Skeletal muscle tissue (tissue), 4 donors: ENCODE results near the gene SCRN2. TPM values are rescaled to one million over a fixed set of nuclear protein-coding genes. Genes with fewer than 3 reads are reported as not detected.

ENCODE experiments used
- H3K27ac ChIP-seq: one replicate; pipeline ENCODE4 v1.7.0; 2013; ENCODE audit warnings: mild to moderate bottlenecking, low read depth, low read length, inconsistent platforms
- H3K27me3 ChIP-seq, 3 donors: one replicate each; pipeline ENCODE4 v1.7.0; 2013; ENCODE audit warnings: low read length in 3 of 3; ENCODE audit not compliant: control insufficient read depth in 3 of 3, insufficient read depth in 3 of 3
- H3K36me3 ChIP-seq, 3 donors: one replicate each; pipeline ENCODE4 v1.7.0; 2013; ENCODE audit warnings: low read length in 3 of 3; ENCODE audit not compliant: control insufficient read depth in 3 of 3, insufficient read depth in 3 of 3
- H3K4me1 ChIP-seq, 3 donors: one replicate each; pipeline ENCODE4 v1.7.0; 2013; ENCODE audit warnings: low read length in 3 of 3, mild to moderate bottlenecking in 3 of 3; ENCODE audit not compliant: control insufficient read depth in 3 of 3, insufficient read depth in 3 of 3
- H3K4me3 ChIP-seq, 3 donors: one replicate each; pipeline ENCODE4 v1.7.0; 2013; ENCODE audit warnings: low read length in 3 of 3
- H3K9ac ChIP-seq, 3 donors: one replicate each; pipeline ENCODE4 v1.7.0; 2013; ENCODE audit warnings: low read length in 3 of 3, mild to moderate bottlenecking in 3 of 3, moderate library complexity in 2 of 3, low read depth in 1 of 3
- H3K9me3 ChIP-seq, 3 donors: one replicate each; pipeline ENCODE4 v1.7.0; 2013; ENCODE audit warnings: low read length in 3 of 3; ENCODE audit not compliant: control insufficient read depth in 3 of 3
- total RNA-seq: library from RNA; depleted of rRNA; stranded (reverse); fragments of >200 nt; gene quantifications from one replicate; pipeline ENCODE4 v1.2.3, GENCODE V29; 2014
- donor health status: Osteomylitis.

SCRN2 gene
- total RNA-seq, 1 donor from 2014 or later = 29.2 TPM

DNA sequence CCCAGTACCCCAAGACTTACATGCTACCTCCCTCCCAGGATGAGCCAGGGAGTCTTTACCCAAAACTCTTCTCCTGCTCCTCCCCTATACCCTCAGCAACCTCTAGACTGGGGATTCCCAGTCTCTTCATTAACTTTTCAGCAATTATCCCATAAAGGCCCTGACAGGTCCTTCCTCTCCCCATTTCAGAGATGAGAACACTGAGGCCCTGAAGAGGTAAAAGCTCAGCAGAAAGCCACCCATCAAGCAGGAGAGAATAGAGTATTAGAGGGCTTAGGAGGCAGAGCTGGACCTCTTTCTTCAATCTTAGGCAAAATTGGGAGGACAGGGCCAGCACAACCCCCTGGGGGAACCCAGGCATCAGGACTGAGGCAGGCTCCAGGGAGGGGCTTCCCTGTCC lies 15.8 kb upstream of the SCRN2 start:
- H3K27ac ChIP-seq = no peak overlapping the region
- peaks cover 0 to 8% (median under 1%) of the 10 kb centered on the region in 3 donors for H3K4me1 ChIP-seq
- H3K9me3 ChIP-seq = no peaks in the 10 kb centered on the region
- H3K27me3 ChIP-seq = peaks cover 63 to 78% (median 75%) of the 10 kb centered on the region in 3 donors
- no peaks in the 10 kb centered on the region for H3K36me3 ChIP-seq
- no peak overlapping the region for H3K4me3 ChIP-seq
- H3K9ac ChIP-seq = no peak overlapping the region

DNA sequence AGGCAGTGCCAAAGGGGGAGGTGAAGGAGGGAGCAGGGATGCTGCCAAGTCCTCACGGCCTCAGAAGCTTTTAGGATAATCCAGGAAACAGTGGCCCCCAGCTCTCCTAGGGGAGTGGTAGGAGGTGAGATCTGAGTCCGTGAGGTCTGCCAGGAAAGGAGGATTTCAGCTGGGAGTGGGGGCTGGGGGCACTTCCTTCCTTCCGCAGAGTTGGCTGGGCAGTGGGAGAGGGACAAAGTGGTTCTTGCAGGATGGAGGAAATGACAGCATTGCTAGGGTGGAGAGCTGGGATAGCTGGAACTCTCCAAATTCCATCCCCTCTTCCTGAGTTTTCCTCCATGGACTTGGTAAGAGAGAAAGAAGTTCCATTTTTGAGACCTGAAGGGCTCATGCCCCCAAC lies 14.7 kb upstream of the SCRN2 start:
- peaks cover 3 to 11% (median 5%) of the 10 kb centered on the region in 3 donors for H3K4me1 ChIP-seq
- H3K36me3 ChIP-seq = no peaks in the 10 kb centered on the region
- H3K27me3 ChIP-seq = peaks cover 67 to 80% (median 79%) of the 10 kb centered on the region in 3 donors
- no peak overlapping the region for H3K4me3 ChIP-seq
- no peak overlapping the region for H3K9ac ChIP-seq
- H3K9me3 ChIP-seq = no peaks in the 10 kb centered on the region
- H3K27ac ChIP-seq = no peak overlapping the region

GRCh38 chr17:47853616-47854015 lies 12.5 kb upstream of the SCRN2 start:
- no peak overlapping the region for H3K27ac ChIP-seq
- no peak overlapping the region for H3K9ac ChIP-seq
- peaks cover 3 to 16% (median 7%) of the 10 kb centered on the region in 3 donors for H3K4me1 ChIP-seq
- no peak overlapping the region for H3K4me3 ChIP-seq
- H3K9me3 ChIP-seq = no peaks in the 10 kb centered on the region
- no peaks in the 10 kb centered on the region for H3K36me3 ChIP-seq
- H3K27me3 ChIP-seq = peaks cover 78 to 93% (median 81%) of the 10 kb centered on the region in 3 donors

DNA sequence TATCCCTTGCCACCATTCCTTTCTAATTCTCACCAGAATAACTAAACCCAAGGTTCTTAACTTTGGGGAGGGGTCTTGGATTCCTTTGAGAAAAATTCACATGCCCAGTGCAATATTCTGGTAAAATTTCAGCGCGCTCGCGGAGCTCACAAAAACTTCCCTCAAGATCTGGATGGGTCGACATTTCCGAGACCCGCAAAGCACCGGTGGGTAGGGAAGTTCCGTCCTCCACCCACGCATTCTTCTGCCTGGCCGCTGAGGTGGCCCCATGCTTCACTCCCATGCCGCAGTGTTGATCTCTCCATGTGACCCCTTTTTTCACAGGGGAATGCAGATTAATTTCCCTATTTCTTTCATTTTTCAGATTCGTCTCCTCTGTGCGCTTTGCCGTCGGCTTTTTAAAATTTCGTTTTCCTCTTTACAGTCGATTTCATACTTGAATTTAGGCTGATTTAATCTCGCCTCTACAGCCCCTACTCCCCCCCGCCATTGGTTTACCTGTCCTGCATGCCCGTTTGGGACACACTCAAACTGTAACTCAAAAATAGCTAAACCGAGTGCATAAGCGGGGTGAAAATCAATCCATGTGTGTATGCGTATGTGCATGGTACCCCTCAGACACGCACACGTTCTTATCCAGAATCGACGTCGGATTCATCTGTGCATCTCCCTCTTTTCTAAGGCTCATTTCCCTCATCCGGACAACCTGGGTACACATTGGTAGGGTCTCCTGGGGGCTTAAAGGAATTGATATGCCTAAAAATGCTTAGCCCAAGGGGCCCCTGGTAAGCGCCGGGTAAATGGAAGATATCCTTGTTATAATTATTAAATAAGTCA lies 11.3 kb upstream of the SCRN2 start:
- H3K36me3 ChIP-seq = no peaks in the 10 kb centered on the region
- H3K4me1 ChIP-seq = peaks cover 3 to 16% (median 7%) of the 10 kb centered on the region in 3 donors
- H3K4me3 ChIP-seq = no peak overlapping the region
- no peak overlapping the region for H3K27ac ChIP-seq
- H3K9ac ChIP-seq = no peak overlapping the region
- H3K27me3 ChIP-seq = peaks cover 87 to 97% (median 89%) of the 10 kb centered on the region in 3 donors
- no peaks in the 10 kb centered on the region for H3K9me3 ChIP-seq

GRCh38 chr17:47851764-47852112 lies 10.7 kb upstream of the SCRN2 start:
- H3K27ac ChIP-seq = no peak overlapping the region
- no peak overlapping the region for H3K9ac ChIP-seq
- H3K4me3 ChIP-seq = no peak overlapping the region
- H3K4me1 ChIP-seq = peaks cover 3 to 20% (median 7%) of the 10 kb centered on the region in 3 donors
- H3K27me3 ChIP-seq = peaks cover 87 to 97% (median 90%) of the 10 kb centered on the region in 3 donors
- H3K36me3 ChIP-seq = no peaks in the 10 kb centered on the region
- no peaks in the 10 kb centered on the region for H3K9me3 ChIP-seq

DNA sequence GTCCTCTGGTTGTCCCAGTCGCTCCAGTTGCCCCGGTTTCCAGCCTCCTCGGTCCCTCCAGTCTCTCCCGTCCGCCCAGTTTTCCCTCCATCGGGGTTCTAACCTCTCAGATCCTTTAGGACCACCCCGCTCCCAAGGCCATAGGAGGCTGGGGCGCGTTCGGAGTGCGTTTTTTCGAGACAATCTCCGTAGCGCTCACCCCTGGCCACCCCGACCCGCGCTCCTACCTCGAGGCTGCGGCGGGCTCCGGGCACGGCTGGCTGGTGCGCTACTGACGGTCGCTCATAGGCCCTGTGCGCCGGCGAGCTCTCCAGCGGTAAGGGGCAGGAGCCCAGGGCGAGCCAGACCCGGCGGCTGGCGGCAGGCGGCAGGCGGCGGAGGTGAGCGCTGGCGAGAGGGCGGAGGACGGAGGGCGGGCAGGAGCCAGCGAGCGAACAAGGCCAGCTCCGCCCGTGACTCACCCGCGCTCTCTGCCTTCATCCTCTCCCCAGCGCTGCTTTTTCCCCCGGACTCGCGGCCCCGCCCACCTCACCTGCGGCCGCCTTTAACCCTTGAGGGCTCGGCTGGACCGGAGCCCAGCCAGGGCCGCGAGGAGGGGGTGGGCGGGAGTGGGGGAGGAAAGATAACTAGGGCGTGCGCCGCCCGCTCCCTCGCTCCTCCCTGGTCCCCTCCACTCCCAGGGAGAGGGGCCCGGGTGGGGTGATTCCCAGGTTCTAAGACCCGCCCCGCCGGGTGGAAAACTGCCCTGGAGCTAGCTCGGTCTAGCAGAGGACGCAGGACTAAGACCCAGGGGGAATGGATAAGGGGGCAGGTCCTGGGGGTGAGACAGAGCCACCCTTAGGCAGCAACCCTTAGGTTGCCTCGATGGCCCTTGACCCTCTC lies 9.9 kb upstream of the SCRN2 start, which contains the start of gene SP6:
Gene SP6 (minus strand): TSS at position 472 of the 882 bp plus-strand sequence. CDS start 2,734 bp downstream, outside the sequence.
- peaks cover 3 to 20% (median 7%) of the 10 kb centered on the region in 3 donors for H3K4me1 ChIP-seq
- peak within 1 kb of the TSS in 2 of 3 donors; percentile 5 to 16 for H3K9ac ChIP-seq
- H3K27me3 ChIP-seq = peaks cover 90 to 97% (median 90%) of the 10 kb centered on the region in 3 donors
- H3K9me3 ChIP-seq = no peaks in the 10 kb centered on the region
- H3K36me3 ChIP-seq = no peaks in the 10 kb centered on the region
- no peak within 1 kb of the TSS for H3K27ac ChIP-seq
- peak within 1 kb of the TSS; percentile 20 to 48 (median 41) for H3K4me3 ChIP-seq

DNA sequence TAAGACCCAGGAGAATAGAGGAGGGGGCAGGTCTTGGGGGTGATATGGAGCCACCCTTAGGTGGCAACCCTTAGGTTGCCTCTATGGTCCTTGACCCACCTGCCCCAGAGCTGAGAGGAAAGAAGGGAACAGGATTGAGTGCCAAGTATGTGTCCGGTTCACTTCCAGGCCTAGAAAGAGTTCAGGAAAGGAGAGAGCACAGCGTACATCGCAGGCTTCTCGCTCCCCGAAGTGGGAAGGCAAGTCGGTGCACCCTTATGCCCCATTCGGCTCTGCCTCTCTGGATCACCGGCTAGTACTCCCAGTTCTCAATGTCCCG lies 9.3 kb upstream of the SCRN2 start:
- Histone ChIP-seq H3K27me3 (peaks cover 88 to 97% (median 90%) of the 10 kb centered on the region in 3 donors), H3K27ac (no peak overlapping the region), H3K4me3 (peak overlapping the region in 2 of 3 donors; percentile 41 to 48)

DNA sequence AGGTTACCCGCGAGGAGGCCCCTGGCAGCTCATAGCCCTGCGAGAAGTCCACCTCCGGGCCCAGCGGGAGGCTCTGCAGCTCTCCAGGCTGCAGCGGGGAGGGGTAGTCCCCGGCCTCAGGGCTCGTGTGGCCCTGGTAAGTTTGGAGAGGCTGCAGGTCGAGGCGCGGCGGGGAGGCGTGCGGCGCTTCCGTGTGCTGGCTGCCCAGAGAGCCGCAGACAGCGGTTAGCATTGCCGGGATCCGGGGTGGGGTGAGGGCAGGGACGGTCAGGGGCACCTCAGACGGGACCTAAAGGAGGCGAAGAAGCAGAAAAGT lies 7.1 kb upstream of the SCRN2 start:
- H3K27ac ChIP-seq = no peak overlapping the region
- H3K9me3 ChIP-seq = no peaks in the 10 kb centered on the region
- H3K9ac ChIP-seq = no peak overlapping the region
- H3K4me1 ChIP-seq = peaks cover 3 to 20% (median 7%) of the 10 kb centered on the region in 3 donors
- H3K27me3 ChIP-seq = peaks cover 76 to 87% (median 85%) of the 10 kb centered on the region in 3 donors
- no peak overlapping the region for H3K4me3 ChIP-seq
- H3K36me3 ChIP-seq = no peaks in the 10 kb centered on the region

More for the DNA sequence above, 9.3 kb upstream of the SCRN2 start:
- Histone ChIP-seq H3K9ac (peak overlapping the region in 1 of 3 donors; percentile 5), H3K4me1 (peaks cover 3 to 20% (median 7%) of the 10 kb centered on the region in 3 donors), H3K9me3 (no peaks in the 10 kb centered on the region), H3K36me3 (no peaks in the 10 kb centered on the region)

DNA sequence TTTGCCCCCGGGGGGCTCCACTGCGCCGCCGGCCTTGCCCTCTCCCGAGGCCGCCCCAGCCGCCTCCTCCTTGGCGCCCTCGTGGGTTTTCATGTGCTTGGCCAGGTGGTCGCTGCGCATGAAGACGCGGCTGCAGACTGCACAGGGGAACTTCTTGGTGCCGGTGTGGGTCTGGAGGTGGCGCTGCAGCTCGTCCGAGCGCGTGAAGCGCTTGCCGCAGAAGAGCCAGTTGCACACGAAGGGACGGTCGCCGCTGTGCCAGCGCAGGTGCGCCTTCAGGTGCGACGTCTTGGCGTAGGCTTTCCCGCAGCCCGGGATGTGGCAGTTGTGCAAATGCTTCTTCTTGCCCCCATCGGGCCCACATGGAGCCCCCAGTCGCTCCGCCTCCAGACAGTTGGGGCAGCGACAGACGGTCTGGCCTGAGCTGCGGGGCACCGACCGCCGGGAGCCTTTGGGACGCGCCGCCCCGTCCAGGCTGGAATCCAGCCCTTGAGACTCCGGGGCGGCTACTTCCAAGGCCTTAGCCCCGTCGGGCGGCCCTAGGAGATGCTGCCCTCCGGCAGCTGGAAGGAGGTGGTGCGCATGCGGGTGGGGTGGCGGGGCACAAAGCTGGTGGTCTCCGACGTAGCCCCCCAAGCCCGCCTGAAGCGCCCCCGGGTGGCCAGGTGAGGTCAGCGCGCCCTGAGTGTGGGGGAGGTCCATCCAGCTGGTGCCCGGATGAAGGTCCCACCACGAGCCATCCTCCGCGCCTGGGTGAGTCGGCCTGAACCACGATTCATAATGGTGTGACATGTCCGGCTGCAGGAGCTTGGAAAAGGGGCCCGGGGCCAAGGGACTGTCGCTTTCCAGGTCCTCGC lies 6.5 kb upstream of the SCRN2 start:
- no peak overlapping the region for H3K4me3 ChIP-seq
- no peaks in the 10 kb centered on the region for H3K9me3 ChIP-seq
- H3K9ac ChIP-seq = no peak overlapping the region
- H3K27me3 ChIP-seq = peaks cover 70 to 81% (median 79%) of the 10 kb centered on the region in 3 donors
- H3K36me3 ChIP-seq = no peaks in the 10 kb centered on the region
- H3K4me1 ChIP-seq = peaks cover 3 to 19% (median 7%) of the 10 kb centered on the region in 3 donors
- H3K27ac ChIP-seq = no peak overlapping the region
